Suprapubic skin (tissue), 4 donors: ENCODE measurements around the gene DOK4. TPM values are rescaled to one million over a fixed set of nuclear protein-coding genes. Genes with fewer than 3 reads are reported as not detected.

Experiments used
- DNase-seq, 2 donors: peaks; one replicate each; pipeline ENCODE4 v3.0.0-alpha.2; 2019; ENCODE audit warnings: low spot score in 2 of 2
- H3K27ac ChIP-seq: fragments of 200-600 bp; sonication (generic); one replicate; pipeline ENCODE4 v1.5.1; 2019
- H3K27me3 ChIP-seq: fragments of 200-600 bp; sonication (generic); one replicate; pipeline ENCODE4 v1.5.1; 2019
- H3K36me3 ChIP-seq: fragments of 200-600 bp; sonication (generic); one replicate; pipeline ENCODE4 v1.5.1; 2019
- H3K4me1 ChIP-seq: fragments of 200-600 bp; sonication (generic); one replicate; pipeline ENCODE4 v1.5.1; 2019
- H3K4me3 ChIP-seq: fragments of 200-600 bp; sonication (generic); one replicate; pipeline ENCODE4 v1.5.1; 2019; ENCODE audit warnings: mild to moderate bottlenecking
- H3K9me3 ChIP-seq: fragments of 200-600 bp; sonication (generic); one replicate; pipeline ENCODE4 v1.5.1; 2019
- EP300 ChIP-seq: sonication (generic); formaldehyde crosslinking; IDR thresholded peaks from one replicate; pipeline ENCODE4 v1.6.1; 2017; ENCODE audit warnings: antibody characterized with exemption
- POLR2A ChIP-seq, 2 donors: fragments of 450-650 bp; IDR thresholded peaks; one replicate each; pipeline ENCODE4 v1.6.1; 2017; ENCODE audit warnings: antibody characterized with exemption in 2 of 2, mild to moderate bottlenecking in 2 of 2, moderate library complexity in 2 of 2
- POLR2AphosphoS5 ChIP-seq, 3 donors: sonication (generic); formaldehyde crosslinking; IDR thresholded peaks; one replicate each; pipeline ENCODE4 v1.6.1; 2017; ENCODE audit warnings: antibody characterized with exemption in 3 of 3
- WGBS: methylation state at CpG from one replicate; pipeline ENCODE4 v1.1.5; 2018; 5-methylcytosine and 5-hydroxymethylcytosine counted together
- total RNA-seq, 4 donors: library from RNA; depleted of rRNA; stranded (reverse); fragments of >200 nt; gene quantifications; one replicate each; pipeline ENCODE4 v1.1.0, GENCODE V29; 2016
- TF ChIP-seq, protein P1 (sequence below), 2 donors: fragments of 200-600 bp in 1 of 2; fragments of 450-650 bp in 1 of 2; sonication (generic) in 1 of 2; IDR thresholded peaks; one replicate each; pipeline ENCODE4 v1.5.1; 2016 to 2019; ENCODE audit warnings: antibody characterized with exemption in 2 of 2, mild to moderate bottlenecking in 1 of 2, moderate library complexity in 1 of 2

Gene DOK4
- total RNA-seq, 4 donors from 2014 or later = 29.8 to 66.8 (median 51.3) TPM

DNA sequence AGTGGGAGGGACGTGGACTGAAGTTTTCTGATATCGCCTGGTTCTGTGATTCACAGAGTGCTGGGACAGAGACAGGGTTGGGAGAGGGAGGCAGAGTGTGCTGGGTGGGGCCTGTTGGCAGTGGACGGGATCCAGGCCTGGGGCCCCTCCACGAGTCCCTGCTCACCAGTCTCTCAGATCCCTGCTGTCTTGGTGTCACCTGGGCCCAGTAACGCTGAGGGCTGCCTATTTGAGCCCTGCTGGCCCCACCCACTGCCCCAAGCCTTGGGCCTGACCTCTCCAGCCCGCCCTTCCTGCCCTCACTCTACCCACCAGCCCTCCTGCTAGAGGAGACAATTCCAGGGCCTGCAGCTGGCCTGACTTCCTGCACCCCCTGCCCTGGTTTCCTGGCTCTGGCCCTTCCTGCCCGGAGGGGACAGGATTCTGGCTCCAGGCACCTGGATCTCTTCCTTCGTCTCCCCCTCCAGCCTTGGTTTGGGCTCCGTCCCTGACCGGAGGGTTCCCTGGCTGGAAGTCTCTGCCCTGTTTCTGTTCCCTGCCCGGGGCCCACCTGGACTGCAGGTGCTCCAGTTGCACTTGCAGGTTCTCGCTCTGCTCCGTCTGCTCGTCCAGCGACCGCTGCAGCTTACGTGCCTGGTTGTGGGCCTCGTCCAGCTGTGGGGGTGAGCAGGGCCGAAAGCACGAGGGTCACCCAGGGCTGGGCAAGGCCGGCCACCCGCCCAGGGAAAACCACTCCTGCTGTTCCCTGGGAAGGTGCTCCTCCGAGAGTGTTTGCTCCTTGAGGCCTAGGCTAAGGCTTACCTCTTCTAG, 28.7 kb upstream of the DOK4 start:
- DNase-seq = no peak
- peaks cover 10% of the 10 kb centered on the region for H3K4me1 ChIP-seq
- no peak for TF ChIP-seq EP300
- TF ChIP-seq POLR2AphosphoS5 (IDR thresholded peaks at IDR 0.05) = no peak
- TF ChIP-seq POLR2A (IDR thresholded peaks at IDR 0.05) = no peak
- H3K36me3 ChIP-seq = peaks cover 24% of the 10 kb centered on the region
- 78% methylated on average over 13 of the region's 23 CpGs for WGBS
- no peak overlapping the region for H3K27ac ChIP-seq
- no peak overlapping the region for H3K4me3 ChIP-seq
- no peaks in the 10 kb centered on the region for H3K27me3 ChIP-seq
- H3K9me3 ChIP-seq = no peaks in the 10 kb centered on the region

DNA sequence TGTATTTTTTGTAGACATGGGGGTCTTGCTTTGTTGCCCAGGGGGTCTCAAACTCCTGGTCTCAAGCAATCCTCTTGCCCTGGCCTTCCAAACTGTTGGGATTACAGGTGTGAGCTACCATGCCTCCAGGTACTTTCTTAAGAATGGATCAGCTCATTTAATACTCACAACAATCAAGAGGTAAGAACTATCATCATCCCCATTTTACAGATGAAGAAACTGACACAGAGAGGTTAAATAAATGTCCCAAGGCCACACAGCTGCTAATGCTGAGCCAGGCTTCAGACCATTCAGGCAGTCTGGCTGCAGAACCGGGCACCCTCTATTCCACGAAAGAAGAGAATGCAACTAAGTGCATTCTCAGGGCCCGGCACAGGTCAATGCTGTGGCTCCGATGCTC, 28.1 kb upstream of the DOK4 start:
- H3K27me3 ChIP-seq = no peaks in the 10 kb centered on the region
- H3K9me3 ChIP-seq = no peaks in the 10 kb centered on the region
- no peak overlapping the region for H3K4me3 ChIP-seq
- peaks cover 24% of the 10 kb centered on the region for H3K36me3 ChIP-seq
- TF ChIP-seq POLR2A (IDR thresholded peaks at IDR 0.05) = no peak
- TF ChIP-seq EP300 = no peak
- TF ChIP-seq, protein P1, sequence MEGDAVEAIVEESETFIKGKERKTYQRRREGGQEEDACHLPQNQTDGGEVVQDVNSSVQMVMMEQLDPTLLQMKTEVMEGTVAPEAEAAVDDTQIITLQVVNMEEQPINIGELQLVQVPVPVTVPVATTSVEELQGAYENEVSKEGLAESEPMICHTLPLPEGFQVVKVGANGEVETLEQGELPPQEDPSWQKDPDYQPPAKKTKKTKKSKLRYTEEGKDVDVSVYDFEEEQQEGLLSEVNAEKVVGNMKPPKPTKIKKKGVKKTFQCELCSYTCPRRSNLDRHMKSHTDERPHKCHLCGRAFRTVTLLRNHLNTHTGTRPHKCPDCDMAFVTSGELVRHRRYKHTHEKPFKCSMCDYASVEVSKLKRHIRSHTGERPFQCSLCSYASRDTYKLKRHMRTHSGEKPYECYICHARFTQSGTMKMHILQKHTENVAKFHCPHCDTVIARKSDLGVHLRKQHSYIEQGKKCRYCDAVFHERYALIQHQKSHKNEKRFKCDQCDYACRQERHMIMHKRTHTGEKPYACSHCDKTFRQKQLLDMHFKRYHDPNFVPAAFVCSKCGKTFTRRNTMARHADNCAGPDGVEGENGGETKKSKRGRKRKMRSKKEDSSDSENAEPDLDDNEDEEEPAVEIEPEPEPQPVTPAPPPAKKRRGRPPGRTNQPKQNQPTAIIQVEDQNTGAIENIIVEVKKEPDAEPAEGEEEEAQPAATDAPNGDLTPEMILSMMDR (IDR thresholded peaks at IDR 0.05) = no peak
- TF ChIP-seq POLR2AphosphoS5 (IDR thresholded peaks at IDR 0.05) = no peak
- peaks cover 5% of the 10 kb centered on the region for H3K4me1 ChIP-seq
- WGBS = 63% methylated on average over 4 of the region's 4 CpGs
- DNase-seq = no peak
- H3K27ac ChIP-seq = no peak overlapping the region

DNA sequence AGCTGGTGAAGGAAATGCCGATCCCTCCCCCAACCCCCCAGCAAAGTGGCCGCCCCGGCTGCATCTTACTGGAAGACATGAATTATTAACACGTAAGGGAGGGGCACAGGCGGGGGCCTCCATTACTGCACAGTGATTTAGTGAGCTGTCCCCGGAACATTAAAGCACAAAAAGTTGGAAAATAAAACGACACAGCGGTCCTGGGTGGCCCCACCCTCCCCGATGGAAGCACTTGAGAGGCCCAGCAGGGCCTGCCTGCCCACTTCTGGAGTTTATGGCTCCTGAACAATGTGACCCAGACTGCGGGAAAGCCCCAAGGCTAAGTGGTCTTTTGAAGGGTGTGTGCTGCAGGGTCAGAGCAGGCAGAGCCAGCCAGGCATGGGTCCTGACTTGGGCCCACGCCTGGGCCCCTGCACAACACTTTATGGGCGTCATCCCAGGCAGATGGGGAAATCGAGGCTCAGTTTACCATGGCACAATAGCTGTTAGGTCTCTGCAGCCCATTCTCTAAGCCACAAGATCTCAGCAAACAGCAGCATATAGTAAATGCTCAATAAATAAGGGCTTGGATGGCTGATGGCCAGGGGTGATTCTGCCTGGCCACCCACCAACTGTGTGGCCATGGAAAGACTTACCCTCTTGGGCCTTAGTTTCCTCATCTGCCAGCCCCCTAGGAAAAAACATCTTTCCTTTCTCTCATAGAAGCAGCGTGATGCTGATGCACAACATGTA, 27.2 kb upstream of the DOK4 start:
- no peaks in the 10 kb centered on the region for H3K27me3 ChIP-seq
- H3K27ac ChIP-seq = no peak overlapping the region
- H3K4me1 ChIP-seq = peaks cover 5% of the 10 kb centered on the region
- TF ChIP-seq POLR2AphosphoS5 (IDR thresholded peaks at IDR 0.05) (no peak), POLR2A (IDR thresholded peaks at IDR 0.05) (no peak), EP300 (no peak)
- TF ChIP-seq, protein P1 (IDR thresholded peaks at IDR 0.05) = no peak
- H3K4me3 ChIP-seq = no peak overlapping the region
- no peaks in the 10 kb centered on the region for H3K9me3 ChIP-seq
- no peak for DNase-seq
- WGBS = 61% methylated on average over 11 of the region's 14 CpGs
- H3K36me3 ChIP-seq = peaks cover 21% of the 10 kb centered on the region

DNA sequence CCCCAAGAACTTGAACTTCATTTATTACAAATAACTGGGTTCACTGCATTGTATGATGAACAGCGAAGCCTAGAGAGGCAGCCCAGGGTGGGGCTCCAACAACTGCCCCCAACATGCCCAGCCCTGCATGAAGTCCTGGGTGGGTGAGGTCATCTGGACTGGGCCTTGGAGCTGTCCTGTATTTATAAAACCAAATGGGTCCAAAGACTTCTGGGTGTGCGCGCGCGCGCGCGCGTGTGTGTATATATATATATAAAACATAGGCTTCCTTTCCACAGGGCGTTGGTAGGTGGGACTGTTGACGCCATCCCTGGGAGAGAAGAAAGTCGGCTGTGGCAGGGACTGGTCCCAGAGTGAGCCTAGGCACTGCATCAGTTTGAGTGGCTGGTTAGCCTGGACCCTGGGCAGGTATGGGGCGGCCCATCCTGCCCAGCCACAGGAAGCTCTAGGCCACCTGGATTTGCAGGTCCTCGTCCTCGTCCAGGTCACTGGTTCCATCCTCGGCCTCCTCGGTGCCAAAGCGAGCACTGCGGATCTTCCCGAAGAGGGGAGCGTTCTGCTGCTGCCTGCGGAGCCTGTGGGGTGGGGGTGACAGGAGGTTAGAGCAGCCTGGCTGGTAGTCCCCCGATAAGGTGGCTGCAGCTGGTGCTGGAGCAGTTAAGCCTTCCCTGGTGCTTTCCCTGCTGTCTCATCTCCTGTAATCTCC, 26.2 kb upstream of the DOK4 start:
- Histone ChIP-seq H3K27ac (no peak overlapping the region), H3K9me3 (no peaks in the 10 kb centered on the region), H3K4me3 (no peak overlapping the region), H3K27me3 (no peaks in the 10 kb centered on the region), H3K36me3 (peaks cover 11% of the 10 kb centered on the region), H3K4me1 (peaks cover 5% of the 10 kb centered on the region)
- 92% methylated on average over 23 of the region's 23 CpGs for WGBS
- TF ChIP-seq EP300 (no peak), POLR2AphosphoS5 (IDR thresholded peaks at IDR 0.05) (no peak), POLR2A (IDR thresholded peaks at IDR 0.05) (no peak)
- TF ChIP-seq, protein P1 (IDR thresholded peaks at IDR 0.05) = no peak
- no peak for DNase-seq

DNA sequence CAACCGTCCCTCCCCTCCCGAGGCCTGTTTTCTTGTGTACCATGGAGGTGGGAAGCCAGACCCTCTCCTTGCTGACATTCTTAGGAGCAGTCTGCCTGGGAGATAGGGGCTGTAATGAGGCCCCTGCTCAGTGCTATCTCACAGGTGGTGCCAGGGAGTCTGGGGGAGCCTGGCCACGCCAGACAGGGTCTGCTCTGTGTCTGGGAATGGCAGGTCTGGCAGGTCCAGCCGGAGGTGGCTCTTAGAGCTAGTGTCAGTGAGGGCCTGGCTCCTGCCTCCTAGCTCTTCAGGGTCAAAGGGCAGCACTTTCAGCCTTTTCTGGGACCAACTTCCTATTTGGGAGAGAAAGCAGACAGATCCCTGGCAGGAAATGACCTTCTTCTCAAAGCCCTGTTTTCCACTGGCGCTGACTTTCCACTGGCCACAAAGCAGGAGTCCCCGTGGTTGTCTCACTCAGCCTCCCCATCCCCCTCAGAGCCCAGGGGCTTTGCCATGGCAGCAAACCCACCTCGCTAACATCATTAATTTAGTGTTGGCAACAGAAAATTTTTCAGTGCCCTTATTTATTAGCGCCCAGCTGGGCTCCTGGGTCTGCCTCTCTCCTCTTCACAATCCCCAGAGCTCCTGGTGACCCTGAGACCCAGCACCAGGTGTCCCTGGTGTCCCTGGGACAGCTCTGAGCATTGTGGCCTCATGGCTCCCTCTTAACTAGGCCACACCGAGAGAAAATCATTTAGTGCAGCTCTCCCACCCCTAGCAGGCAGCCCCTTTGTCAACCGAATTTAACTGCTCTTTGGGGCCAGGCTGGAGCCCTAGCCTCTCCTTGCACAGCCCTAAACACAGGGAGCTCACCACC, 24.0 kb upstream of the DOK4 start:
- WGBS = 70% methylated on average over 8 of the region's 10 CpGs

More for the DNA sequence above, 24.0 kb upstream of the DOK4 start:
- H3K36me3 ChIP-seq = peaks cover 6% of the 10 kb centered on the region
- no peak overlapping the region for H3K27ac ChIP-seq
- H3K9me3 ChIP-seq = no peaks in the 10 kb centered on the region
- no peaks in the 10 kb centered on the region for H3K27me3 ChIP-seq
- DNase-seq = no peak
- no peak overlapping the region for H3K4me3 ChIP-seq
- TF ChIP-seq, protein P1 (IDR thresholded peaks at IDR 0.05) = no peak
- TF ChIP-seq EP300 (no peak), POLR2AphosphoS5 (IDR thresholded peaks at IDR 0.05) (no peak), POLR2A (IDR thresholded peaks at IDR 0.05) (no peak)
- peaks cover 5% of the 10 kb centered on the region for H3K4me1 ChIP-seq
